GM18520 (cell line): ENCODE measurements around the gene PTPRH.
"Not testable (repeated sequence)": the region's sequence is repeated elsewhere in the genome, so short reads cannot be mapped to it uniquely, and the experiment has no call there.

Experiments used
- ATAC-seq: cut with Tn5 transposase; IDR thresholded peaks from one replicate; pipeline ENCODE4 v1.9.1; 2021; ENCODE audit not compliant: unreplicated experiment

Gene PTPRH

DNA sequence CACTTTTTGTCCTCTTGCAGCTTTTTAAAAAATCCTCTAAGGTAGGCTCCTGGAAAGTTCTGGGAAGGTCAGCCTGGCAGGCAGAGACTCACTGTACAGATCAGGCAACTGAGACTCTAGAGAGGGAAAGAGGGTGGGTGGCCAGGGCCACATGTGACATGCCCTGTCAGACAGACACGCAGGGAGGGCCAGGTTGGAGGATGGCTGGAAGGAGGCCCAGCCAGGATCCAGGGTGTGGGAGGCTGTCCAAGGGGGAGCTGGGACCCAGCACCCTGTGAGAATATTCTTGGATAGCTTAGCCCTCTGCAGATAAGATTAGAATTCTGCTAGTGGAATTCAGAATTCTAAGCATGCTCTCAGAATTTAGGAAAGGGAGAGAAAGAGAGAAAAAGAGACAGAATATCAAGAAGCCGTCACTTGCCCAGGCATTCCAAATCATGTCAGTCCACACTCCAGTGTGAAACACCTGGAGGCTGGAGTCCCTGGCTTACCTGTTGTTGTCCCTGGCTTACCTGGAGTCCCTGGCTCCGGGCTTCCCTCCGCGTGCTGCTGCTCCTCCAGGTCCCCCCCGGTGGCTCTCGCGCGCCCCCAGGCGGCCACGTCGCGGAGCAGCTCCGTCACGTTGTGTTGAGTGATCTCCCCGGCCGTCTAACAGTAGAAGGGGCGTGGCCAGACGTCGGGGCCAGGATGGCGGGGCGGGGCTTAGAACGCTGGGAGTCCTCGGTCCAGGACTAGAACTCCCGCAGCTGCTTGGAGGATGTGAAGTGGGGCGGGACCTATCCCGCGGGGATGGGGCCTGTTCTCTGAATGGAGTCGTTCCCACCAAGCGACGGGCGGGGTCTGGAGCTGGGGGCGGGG is 48.9 kb downstream of the PTPRH start:
- no peak for ATAC-seq

- no peak for ATAC-seq
These were observed 50.2 kb downstream of the PTPRH start for GRCh38 chr19:55158848-55159749.

- ATAC-seq: no peak
These were observed 50.9 kb downstream of the PTPRH start for GRCh38 chr19:55158423-55158822.

DNA sequence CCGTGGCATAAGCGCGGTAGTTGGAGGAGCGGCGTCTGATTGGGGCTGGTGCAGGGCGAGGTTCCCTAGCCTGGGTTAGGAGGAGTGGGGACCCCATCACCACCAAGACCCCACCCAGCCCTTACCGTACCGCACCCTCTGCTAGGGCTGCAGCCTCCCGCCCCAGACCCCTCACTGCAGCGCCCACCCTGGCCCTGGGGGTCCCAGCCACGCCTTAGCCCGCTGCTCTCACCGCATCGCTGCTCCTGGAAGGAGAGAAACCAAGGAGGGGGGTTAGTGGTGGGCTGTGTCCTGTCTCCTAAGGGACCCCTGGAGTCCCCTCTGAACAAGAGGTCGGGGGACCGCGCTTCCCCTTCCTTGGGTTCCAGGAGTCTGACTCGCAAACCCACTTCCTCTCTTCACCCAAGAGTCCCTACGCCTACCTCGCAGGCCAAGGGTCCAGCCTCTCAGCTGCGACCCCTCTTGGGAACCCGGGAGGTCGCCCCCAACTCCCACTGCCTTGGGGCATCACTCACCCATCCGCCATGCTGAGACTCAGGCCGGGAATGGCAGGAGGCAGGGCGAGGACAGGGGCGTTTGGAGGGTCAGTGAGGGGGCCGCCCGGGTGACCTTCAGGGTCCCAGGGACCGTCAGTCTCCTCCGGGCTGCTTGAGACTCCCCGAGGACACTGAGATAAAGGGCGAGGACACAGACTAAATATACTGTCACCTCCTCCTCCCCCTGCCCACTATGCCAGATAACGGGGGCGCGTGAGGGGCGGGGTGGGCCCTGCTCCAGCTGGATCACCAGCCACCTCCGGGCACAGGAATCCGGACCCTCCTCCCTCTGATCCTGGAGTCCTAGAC is 52.0 kb downstream of the PTPRH start, which contains the start of gene TNNI3:
TSS of gene TNNI3 (minus strand) at position 669 of the 845 bp plus-strand sequence. CDS start at position 526, 143 bp downstream.
- no peak for ATAC-seq

DNA sequence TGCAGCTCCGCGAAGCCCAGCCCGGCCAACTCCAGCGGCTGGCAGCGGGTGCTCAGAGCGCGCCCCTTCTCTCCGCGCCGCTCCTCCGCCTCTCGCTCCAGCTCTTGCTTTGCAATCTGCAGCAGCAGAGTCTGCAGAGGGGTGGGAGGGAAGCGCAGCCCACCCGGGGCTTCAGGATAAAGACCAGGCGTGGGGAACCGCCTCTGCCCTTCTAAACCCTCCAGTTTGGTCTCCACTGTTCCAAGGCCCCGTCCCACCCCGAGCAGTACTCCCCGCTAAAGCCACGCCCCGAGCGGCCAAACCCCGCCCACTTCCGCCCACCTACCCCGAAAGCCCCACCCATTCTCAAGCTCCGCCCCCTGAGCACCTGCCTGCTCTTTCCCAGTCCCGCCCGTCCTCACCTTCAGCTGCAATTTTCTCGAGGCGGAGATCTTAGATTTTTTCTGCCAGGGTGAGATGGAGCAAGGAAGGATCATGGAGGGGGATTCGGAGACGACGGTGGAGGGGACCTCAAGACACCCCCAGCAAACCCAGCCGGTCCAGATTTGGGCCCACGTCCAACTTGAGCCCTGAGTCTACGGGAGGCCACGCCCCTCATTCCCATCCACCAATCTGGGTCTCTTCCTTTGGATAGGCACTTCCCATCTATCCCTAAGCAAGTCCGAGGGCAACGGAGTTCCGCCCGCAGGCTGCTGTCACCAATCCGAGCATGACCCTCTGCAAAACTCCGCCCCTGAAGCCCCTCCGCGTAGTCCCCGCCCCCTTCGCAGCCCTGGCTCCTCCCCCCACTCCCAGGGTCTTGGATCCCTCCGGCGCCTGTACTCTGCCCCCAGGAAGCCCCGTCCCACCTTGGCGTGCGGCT is 52.9 kb downstream of the PTPRH start:
- no peak for ATAC-seq

DNA sequence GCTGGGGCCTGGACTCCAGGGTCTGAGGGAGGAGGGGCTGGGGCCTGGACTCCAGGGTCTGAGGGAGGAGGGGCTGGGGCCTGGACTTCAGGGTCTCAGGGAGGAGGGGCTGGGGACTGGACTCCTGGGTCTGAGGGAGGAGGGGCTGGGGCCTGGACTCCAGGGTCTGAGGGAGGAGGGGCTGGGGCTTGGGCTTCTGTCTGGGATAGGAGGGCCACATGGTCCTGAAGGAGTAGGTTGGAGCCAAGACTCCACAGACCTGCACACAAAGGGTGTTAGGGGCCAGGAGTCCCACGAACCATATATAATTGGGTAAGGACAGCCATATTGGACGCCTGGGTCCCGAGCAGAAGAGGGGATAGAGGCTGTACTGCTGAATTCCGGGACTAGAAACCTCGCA is 53.5 kb downstream of the PTPRH start:
- ATAC-seq: not testable (repeated sequence)

DNA sequence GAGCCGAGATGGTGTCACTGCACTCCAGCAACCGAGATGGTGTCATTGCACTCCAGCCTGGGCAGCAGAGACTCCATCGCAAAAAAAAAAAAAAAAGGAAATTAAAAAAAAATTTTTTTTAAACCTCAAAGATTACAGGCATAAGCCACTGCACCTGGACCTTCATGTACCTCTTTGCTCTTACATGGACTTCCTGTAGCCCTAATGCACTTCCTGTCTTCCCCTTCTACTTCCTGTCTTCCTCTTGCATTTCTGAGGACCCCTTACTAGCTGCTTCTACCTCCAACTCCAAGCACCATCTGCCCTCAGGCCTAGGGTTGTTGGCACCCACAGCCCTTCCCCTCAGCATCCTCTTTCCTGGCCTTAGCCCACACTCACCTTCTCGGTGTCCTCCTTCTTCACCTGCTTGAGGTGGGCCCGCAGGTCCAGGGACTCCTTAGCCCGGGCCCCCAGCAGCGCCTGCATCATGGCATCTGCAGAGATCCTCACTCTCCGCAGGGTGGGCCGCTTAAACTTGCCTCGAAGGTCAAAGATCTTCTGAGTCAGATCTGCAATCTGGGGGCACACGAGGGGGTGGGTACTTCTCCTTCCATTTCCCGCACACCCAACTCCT is 55.5 kb downstream of the PTPRH start:
- no peak for ATAC-seq

- no peak for ATAC-seq
These were observed 57.3 kb downstream of the PTPRH start for GRCh38 chr19:55152017-55152416.

GRCh38 chr19:55149078-55150003 is 60.0 kb downstream of the PTPRH start, which contains the start of gene TNNT1:
TNNT1 (minus strand) TSS chr19:55149206; CDS start chr19:55147157, 2,049 bp downstream.
- no peak for ATAC-seq

DNA sequence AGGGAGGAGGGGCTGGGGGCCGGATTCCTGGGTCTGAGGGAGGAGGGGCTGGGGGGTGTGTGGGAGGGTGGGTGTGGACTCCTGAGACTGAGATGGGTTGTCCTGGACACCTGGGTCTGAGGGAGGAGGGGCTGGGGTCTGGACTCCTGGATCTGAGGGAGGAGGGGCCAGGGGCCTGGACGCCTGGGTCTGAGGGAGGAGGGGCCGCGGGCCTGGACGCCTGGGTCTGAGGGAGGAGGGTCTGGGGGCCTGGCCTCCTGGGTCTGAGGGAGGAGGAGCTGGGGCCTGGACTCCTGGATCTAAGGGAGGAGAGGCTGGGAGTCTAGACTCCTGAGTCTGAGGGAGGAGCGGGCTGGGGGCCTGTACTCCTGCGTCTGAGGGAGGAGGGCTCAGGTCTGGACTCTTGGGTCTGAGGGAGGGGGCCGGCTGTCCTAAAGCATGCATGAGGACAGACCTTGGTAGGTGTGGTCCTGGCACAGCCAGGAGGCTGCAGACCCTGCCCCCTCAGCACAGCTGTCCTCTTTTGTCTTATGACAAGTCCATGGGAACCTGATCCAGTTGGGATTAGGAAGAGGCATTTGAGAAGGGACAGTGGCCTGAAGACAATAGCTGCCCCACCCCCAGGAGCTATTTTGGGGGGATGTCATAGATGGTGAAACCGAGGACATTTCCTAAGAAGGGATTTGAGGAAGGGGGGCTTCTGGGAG is 61.6 kb downstream of the PTPRH start:
- ATAC-seq: no peak

- no peak for ATAC-seq
These were observed 62.5 kb downstream of the PTPRH start for GRCh38 chr19:55146705-55147273.

GRCh38 chr19:55146078-55146704 is 63.1 kb downstream of the PTPRH start:
- no peak for ATAC-seq

GRCh38 chr19:55145232-55145631 is 64.1 kb downstream of the PTPRH start:
- ATAC-seq: no peak

DNA sequence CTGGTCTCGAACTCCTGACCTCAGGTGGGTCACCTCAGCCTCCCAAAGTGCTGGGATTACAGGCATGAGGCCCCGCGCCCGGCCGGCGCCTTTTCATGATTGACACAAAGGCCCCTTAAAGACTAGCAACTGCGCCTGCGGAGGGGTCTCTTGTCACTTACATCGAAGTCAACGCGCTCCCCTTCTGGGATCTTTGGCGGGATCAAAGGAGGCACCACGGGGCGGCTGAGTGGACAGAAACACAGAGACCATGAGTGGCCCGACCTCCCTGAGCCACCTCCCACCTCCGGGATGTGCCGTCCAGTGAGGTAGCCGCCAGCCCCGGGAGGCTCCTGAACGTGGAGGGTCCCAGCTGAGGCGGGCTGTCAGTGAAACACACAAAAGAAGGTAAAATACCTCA is 67.6 kb downstream of the PTPRH start:
- ATAC-seq: no peak

DNA sequence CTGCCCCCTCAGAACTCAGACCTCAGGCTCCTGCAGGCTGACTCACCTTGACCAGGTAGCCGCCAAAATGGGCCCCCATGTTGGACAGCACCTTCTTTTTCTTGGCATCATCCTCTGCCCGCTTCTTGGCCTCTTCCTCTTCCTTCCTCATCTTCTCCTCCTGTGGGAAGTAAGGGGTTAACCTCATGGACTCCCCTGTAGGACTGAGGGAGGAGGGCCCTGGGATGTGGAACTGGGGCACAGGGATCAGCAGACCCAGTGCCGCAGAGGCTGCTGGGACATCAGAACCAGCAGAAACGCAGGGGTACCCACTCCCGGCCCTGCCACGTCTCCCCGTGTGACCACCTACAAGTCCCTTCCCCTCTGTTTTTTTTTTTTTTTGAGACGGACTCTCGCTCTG is 71.4 kb downstream of the PTPRH start:
- ATAC-seq: no peak

GRCh38 chr19:55136399-55137102 is 72.8 kb downstream of the PTPRH start:
- no peak for ATAC-seq
